GM12892 (cell line): ENCODE measurements around the gene MRPS35.

Source experiments
- POLR2A ChIP-seq: IDR thresholded peaks from 2 replicates; pipeline ENCODE4 v1.6.1; 2011; ENCODE audit warnings: low read depth, low read length, control low read depth
- POLR2AphosphoS5 ChIP-seq: IDR thresholded peaks from 2 replicates; pipeline ENCODE4 v1.6.1; 2011; ENCODE audit warnings: low read depth, low read length, control low read depth
- TAF1 ChIP-seq: IDR thresholded peaks from 2 replicates; pipeline ENCODE4 v1.6.1; 2011; ENCODE audit warnings: low read depth, mild to moderate bottlenecking, control low read depth, low read length, borderline replicate concordance

DNA sequence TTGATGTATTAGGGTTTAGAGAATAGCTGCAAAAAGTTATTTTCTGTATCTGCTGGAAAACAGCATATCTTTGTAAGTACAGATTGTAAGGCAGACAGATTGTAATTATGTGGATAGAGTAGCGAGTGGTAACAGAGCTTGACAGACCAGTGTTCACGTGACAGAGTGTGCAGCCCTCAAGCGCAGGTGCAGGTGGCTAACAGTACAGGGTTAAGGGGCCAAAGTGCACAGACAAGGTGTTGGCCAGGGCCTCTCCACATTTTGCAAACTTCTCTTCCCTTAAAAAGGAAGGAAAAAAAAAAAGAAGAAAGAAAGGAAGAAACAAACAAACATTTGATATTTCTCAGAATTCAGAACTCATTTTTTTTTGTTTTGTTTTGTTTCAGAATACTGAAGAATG is 44.2 kb downstream of the MRPS35 start:
- TF ChIP-seq POLR2A (no peak), TAF1 (no peak), POLR2AphosphoS5 (no peak)
